ENCODE data around the gene NAV2.

- TF ChIP-seq CTCF (IDR thresholded peaks at IDR 0.05) (no peak), POLR2A (IDR thresholded peaks at IDR 0.05) (no peak)
Observed at GRCh38 chr11:19753451-19754106, 40.9 kb downstream of the NAV2 start.
